Activated CD8-positive, alpha-beta memory T cell treated with anti-CD3 and anti-CD28 coated beads, Interleukin-2, amount 50 U/mL, for 4 hours (primary cell): ENCODE measurements around the gene CCDC182.
A peak's percentile ranks its signal among the peaks of the same experiment; 100 is the strongest.

Source experiments
- DNase-seq: peaks from one replicate; pipeline ENCODE4 v3.0.0-alpha.2; 2020

The CCDC182 gene

DNA sequence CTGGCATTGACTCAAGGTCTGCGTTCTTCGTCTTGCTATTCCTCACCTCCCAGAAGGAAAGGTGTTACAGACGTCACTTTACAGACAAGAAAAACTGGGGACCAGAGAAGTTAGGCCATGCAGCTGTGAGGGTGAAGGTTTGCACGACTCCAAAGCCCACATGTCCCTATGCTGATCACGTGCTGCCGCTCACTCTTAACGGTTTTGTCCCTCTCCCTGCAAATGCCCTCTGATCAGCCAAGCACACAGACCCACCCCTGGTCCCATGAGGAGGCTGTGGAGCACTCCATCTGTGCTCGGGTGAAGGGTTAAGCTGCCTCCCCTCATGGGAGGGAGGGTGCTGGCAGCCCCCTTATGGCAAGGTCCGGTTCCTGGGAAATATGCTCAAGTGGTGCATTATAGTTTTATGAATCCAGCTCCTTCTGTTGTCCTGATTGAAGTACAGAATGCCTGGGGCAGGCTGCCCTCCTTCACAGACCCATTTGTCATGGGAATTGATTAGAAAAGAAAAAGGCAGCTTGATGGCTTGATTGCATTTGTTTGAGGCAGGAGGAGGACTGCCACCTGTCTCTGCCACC, 18.8 kb downstream of the CCDC182 start:
- no peak for DNase-seq

DNA sequence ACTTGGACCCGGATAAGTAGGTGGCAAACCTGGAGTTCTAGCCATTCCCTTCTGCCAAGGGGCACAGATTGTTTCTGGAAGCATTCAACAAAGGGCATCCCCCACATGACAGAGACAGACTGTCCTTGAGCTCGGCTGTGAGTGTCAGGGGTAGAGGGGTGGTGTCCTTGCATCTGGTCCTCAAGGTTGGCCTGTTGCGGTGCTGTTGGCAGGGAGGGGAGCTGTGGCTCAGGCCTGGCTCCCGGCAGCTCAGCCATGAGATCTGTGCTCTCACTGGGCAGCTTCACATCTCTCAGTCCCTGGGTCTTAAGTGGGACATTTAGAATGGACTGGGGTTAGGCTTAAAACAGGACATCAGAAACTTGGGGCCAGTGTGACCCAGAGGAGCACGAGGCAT, 20.4 kb downstream of the CCDC182 start:
- DNase-seq, result no peak

- no peak for DNase-seq
Observed at GRCh38 chr17:57724026-57724728, 20.9 kb downstream of the CCDC182 start.

- no peak for DNase-seq
Observed at GRCh38 chr17:57723427-57724025, 21.6 kb downstream of the CCDC182 start.

DNA sequence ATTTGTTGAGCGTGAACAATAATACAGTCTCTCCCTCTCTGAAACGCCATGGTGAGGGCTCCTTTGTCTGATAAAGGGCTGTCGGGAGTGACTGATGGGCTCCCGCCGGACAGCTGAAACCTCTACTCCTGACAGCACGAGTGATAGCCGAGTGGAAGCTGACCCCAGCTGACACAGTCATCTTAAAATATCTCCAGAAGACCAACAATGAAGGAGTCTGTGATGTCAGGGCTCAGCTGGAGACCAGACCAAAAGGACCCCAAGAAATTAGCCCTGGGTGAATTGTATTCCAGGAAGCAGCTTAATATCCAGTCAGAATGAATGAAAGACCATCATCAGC, 22.4 kb downstream of the CCDC182 start:
- DNase-seq, result no peak

GRCh38 chr17:57721967-57722703, 23.0 kb downstream of the CCDC182 start:
- DNase-seq, result no peak

DNA sequence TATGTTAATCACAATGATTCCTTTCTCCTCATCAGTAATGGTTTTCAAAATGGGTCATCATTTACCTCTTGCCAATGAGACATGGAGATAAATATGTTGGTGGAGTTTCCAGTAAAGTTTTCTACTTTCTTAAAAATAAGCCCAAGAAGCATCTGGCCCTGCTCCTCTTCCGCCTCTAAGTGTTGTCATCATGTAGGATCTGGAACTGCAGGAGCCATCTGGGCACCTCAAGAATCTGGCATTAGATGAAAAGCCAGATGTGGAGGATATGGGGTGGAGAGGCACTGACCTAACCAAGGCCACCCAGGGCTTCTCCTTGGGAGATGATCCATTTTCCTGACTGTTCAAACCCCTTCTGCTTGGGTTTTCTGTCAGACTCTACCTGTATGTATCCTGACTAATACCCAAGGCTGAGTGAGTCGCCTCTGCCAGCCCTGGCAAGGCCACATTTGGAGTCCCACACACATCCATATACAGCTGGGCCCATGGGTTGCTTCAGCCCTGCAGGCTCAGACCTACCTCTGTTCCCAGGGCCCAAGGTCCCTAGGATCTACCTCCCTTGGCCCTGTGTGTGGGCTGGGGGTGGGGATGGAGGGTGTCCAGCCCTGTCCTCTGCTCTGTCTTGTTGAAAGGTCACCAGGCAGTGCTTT, 24.6 kb downstream of the CCDC182 start:
- DNase-seq, result no peak

- DNase-seq, result no peak
Observed at GRCh38 chr17:57718878-57719277, 26.2 kb downstream of the CCDC182 start.

GRCh38 chr17:57715981-57716380, 29.1 kb downstream of the CCDC182 start:
- no peak for DNase-seq

DNA sequence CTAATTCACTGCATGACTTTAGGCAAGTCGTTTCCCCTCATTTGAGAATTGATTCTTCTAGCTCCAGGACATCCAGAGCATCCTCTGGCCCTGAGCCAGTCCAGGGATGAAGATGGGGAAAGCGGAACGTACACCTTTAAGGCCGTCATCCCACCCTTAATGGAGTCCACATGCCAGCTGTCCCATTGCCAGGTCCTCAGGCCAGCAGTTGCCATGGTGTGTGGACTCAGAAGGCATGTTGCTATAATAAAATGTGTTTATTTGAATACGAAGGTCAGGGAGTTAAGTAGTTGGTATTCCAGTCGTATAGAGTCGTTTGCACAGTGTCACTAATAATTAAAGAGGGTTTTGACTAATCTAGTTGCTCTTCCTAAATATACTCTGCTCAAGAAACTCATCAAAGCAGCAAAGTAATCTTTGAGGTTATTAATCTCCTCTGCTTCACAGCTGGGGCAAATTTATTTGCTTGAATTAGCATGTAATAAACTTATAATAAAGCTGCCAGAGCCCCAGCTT, 30.4 kb downstream of the CCDC182 start:
- DNase-seq, result no peak

DNA sequence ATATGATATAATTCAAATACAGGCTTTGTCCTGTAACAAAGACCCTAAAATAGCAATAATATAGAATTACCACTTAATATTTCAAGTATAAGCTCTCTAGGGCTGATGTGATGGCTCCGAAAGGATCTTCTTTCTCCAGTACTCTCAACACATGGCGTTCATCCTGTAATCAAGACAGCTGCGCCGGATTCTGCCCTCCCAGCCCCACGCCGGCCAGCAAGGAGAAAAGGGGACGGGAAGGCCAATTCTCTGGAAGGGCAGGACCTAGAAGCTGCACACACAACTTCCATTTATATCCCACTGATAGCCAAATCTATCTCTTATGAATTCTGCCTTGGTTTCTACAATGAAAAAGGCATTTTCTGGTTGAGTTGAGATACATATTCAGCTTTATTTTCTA, 32.0 kb downstream of the CCDC182 start:
- DNase-seq, result no peak

DNA sequence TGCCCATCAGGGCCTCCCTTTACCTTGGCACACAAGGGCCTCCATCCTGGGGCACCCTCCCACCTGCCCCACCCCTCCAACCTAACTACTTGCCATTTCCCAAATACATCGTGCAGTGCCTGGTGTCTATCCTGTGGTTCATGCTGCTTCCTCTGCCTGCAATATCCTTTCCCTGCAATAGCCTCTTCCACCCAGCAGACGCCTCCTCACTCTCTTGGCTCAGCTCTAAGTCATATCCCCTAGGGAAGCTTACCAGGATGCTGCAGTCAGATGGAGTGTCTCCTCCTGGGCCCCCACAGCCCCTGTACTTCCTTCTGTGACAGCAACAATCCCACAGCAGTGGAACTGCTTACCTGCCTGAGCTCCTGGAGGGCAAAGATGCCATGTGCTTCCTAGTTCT, 36.7 kb downstream of the CCDC182 start:
- no peak for DNase-seq

DNA sequence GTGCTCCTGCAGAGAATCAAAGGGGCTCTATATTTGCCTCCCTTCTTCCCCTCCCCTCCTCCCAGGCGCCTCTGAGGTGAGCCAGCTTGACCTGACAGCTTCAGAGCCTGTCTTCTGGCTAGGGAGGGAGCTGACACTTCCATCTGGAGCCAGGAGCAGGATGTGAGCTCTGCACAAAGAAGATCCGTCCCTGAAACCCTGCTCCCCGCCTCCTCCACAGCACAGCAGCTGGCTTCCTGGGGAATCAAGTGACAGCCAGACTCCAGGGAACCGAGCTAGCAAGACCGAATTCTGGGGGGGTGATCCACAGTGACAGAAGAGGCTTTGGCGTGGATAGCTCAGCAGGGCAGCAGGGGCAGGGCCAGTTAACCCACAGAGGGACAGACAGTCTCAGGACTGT, 37.2 kb downstream of the CCDC182 start:
- DNase-seq, result no peak

GRCh38 chr17:57706761-57707160, 38.3 kb downstream of the CCDC182 start:
- DNase-seq, result no peak

GRCh38 chr17:57705921-57706695, 39.0 kb downstream of the CCDC182 start:
- no peak for DNase-seq

DNA sequence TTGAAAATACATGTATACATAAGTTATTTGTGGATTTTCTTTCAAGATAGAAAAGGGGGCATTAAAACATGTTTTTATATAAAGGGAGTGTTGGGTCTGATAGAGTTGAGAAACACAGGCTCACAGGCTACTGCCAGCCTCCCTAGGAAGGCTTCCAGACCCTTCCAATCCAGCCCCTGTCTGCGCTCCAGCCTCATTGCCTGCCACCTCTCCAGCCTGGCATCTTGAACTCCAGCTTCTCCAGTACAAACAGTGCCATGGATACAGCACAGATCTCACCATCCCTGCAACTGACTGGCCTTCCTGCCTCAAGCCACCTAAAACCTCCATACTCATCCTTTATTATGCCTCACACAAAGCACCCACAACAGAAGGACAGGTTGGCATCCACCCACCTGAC, 40.7 kb downstream of the CCDC182 start:
- no peak for DNase-seq

- DNase-seq, result no peak
Observed at GRCh38 chr17:57703273-57703672, 41.8 kb downstream of the CCDC182 start.

GRCh38 chr17:57701124-57701523, 44.0 kb downstream of the CCDC182 start:
- no peak for DNase-seq

GRCh38 chr17:57699751-57700219, 45.3 kb downstream of the CCDC182 start:
- DNase-seq, result no peak

- DNase-seq, result peak; percentile 30
Observed at GRCh38 chr17:57697891-57698711, 47.0 kb downstream of the CCDC182 start.

- no peak for DNase-seq
Observed at GRCh38 chr17:57697197-57697596, 47.9 kb downstream of the CCDC182 start.
